Left kidney (tissue), 2 donors: ENCODE measurements around the gene MDK. TPM values are rescaled to one million over a fixed set of nuclear protein-coding genes. Genes with fewer than 3 reads are reported as not detected.
A peak's percentile ranks its signal among the peaks of the same experiment; 100 is the strongest.

Source experiments
- DNase-seq: peaks from one replicate; pipeline ENCODE4 v3.0.0-alpha.2; 2013
- polyA plus RNA-seq: library from polyadenylated mRNA; unstranded; fragments of 120-200 nt; gene quantifications from one replicate; pipeline ENCODE4 v1.2.1, GENCODE V29; 2013; ENCODE audit not compliant: insufficient read length

Gene MDK
- polyA plus RNA-seq, 1 donor, result 615 TPM

DNA sequence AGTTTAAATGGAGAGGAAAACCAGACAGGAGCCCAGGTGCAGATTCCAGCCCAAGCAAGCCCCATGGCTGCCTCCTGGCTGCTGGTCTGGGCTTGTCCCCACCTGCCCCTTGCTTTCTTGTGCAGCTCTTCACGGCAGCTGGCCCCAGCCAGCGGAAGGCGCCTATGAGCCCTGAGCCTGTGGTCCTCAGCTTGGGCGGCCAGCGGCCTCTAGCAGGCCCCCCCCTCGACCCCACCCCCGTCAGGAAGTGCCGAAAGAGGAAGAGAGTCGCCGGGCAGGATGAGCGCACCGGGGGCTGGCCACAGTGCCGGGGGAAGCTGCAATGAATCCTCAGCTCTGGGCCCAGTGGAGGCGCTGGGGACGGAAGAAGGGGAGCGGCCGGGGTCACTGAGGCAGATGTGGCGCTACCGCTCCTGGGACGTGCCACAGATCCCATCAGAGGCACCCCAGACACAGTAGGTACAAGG, 36.3 kb upstream of the MDK start:
- DNase-seq, result no peak

DNA sequence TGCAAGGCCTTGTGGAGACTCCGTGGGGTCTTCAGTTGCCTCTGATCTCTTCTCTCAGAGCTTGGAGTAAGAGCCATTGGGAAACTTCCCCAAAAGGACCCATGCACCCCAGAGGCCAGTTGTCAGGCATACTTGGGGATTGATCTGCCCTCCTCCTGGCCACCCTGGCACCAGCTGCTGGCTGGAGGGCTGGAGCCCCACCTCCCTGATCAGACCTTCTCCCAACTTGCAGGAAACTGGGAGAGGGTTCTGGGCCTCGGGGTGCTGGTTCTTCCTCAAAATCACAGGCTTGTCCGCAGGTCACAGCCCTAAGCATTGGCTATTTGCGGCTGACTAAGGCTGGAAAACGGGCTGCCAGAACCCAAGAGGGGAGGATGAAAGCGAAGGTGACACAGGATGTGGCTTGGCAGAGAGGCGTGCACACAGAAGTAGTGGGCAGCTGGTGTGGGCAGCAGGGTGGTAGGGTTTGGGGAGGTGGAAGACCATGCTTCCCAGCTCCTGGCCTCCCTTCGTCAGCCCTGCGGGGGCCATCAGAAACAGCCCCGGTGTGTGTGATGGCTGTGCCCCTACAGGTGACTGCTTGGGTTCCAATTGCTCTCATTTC, 35.5 kb upstream of the MDK start:
- no peak for DNase-seq

DNA sequence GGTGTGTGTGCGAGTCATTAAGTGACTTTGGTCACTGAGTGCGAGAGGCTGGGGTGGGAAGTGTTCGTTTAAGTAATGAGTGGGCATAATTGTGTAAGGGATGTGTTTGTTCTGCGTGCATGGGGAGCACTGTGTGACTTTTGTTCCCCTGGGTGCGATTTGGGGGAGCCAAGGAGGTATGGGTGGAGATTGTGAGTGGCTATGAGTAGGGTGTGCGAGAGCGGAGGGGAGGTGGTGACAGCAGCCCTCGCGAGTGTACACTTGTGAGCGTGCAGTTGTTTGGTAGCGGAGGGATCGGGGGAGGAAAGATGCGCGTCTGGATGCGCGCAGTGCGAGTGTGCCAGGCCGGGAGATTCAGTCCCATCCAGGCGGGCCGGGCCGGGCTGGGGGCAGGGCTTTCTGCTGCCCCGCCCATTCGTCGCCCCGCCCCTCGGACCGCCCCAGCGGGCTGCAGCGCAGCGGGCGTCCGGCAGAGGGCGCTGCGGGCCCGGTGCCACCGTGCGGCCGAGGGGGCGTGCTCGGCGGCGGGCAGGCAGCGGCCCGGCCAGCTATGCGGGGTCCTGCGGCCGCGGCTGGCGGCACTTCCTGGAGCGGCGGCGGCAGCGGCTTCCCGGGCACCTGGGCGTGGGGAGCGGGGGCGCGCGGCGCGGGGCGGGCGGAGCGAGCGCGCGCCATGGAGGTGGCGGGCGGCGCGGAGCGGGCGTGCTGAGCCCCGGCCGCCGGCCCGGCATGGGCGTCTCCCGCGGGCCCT, 34.4 kb upstream of the MDK start, which contains the start of gene DGKZ:
TSS of gene DGKZ (plus strand) at position 578 of the 751 bp plus-strand sequence. CDS start 197 bp downstream, outside the sequence.
- peak; percentile 81 for DNase-seq

DNA sequence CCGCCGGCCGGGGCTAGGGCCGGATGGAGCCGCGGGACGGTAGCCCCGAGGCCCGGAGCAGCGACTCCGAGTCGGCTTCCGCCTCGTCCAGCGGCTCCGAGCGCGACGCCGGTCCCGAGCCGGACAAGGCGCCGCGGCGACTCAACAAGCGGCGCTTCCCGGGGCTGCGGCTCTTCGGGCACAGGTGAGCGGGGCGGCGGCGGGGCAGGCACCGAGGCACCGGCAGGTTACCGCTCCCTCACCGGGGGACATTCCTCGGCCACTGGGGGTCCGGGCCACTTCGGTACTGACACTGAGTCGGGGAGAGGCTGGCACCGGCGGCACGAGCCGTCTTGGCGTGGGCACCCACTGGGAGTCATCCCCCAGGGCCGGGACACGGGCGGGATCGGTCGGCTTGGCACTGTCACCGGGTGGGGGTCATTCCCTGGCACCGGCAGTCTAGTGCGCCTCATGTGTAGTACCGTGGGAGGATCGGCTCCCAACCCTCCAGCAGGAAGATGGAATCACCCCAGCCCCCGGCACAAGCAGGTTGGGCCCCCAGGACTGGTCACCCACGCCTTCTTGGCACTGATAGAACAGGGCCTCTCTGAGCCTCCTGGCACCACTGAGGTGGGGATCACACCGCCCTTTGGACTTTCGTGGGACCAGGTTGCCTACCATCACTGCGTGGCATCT, 33.7 kb upstream of the MDK start:
- no peak for DNase-seq

DNA sequence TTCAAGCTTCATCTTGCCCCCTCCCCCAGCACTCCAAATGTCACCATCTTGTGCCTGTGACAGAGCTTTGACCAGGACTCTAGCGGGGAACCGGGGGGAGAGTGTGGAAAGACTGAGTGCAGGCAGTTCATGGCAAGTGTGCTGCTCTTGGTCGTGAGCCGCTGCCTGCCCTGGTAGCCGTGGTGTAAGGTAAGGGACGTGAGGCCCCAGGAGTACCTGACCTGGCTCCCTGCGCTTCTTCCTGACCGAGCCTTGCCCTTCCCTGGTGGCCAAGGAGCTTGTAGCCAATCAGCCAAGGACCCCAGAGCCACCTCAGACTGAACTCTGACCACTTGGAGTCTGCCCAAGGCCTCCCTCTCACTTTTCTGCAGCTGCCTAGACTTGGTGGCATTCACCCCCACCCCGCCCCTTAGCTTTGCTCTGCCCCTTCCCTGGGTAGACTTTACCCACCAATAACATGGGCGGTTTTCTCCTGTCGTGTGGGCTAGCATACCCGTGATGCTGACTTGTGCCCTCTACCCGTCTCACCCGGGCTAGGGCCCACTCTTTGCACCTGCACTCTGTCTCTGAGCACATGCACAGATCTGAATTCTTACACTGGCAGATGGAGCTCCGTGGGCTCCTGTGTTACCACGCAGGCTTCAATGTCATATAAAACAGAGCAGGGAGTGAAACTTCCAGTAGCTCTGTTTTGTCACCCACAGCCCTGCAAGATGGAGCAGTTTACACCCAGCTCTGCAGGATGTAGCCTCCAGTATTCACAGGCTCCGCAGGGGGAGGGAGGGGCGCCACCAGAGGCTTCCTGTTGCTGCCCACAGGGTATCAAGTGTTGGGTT, 32.7 kb upstream of the MDK start:
- no peak for DNase-seq

DNA sequence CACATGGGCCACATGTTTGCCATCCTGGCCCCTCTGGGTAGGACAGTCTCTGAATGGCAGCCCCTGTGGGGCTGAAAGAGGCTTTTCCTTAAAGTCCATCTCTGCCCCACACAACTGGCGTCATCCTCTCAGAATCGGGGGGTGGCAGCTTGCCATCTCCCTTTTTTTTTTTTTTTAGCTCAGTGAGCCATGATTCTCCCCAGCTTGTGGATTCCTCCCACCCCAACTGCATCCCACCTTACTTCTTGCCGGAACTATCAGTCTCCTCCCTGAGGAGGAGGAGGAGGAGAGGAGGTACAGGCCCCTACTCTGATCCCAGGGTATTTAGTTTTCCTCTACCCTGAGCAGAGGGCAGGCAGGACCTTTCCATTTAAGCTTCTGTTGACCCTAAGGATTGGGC, 30.8 kb upstream of the MDK start:
- no peak for DNase-seq

DNA sequence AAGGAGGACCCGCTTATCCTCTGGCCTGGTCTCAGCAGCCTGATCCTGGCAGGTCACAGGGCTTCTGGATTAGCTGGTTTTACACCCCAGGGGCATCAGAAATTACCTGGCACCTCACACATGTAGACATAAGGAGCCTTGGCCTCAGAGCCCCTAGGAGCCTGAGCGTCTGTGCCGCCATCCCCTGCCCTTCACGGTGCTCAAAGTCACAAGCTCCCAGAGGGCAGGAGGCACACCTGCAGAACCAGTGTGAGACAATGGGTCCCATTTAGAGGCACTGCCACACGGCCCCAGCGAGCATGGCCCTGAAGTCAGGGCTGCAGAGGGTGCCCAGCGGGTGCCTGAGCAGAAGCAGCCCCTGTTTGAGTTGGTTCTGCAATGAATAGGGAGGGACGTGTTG, 30.3 kb upstream of the MDK start:
- DNase-seq, result no peak

DNA sequence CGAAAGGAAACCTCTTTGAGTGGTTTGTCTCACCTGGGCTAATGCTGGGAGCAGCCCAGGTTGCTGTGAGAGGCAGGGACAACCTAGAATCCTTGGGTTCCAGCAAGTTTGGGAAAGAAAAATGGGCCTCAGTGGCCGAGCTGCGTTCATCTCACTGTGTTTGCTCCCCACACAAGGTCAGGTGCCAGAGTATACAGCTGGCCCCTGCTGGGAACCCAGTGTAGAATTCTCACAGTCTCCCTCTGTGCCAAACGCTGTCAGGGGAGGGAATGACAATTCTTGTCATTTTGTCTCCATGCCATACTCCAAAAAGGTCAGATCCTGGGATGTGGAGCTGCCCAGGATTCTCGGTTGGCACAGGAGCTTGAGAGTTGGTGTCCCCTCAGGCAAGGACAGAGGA, 29.9 kb upstream of the MDK start:
- DNase-seq, result no peak

DNA sequence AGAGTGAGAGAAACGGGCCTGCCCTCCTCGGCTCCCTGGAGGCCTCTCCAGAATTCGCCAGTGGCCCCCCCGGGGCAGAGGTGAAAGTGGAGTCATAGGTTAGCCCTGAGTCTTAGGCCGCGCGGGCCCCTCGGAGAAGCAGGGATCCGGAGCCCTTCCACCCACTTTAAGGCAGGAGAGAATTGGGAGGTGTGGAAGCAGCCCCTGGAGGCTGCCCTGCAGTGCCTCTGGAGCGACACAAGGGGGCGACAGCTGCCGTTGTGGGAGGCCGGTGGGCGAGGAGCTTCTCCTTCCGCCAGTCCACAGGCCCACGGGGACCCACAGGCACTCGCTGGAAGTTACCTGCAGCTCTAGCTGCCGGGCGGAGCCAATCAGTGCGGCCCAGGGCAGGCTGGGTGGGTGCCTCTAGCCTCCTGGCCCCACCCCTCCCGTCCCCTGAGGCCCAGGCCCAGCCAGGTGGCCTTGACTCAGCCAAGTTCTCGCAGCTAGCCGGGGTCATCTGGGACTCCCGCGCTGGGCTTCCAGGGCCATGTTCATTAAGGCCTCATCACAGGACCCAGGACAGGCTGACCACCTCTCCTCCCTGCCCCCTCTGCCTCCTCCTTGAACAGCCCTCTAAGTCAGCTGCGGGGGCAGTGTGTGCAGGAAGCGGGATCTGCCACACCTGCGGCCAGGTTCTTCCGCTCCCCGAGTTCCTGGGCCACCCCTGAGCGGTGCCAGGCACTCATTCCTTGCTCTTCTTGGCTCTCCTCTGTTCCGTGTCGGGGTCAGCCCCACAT, 29.2 kb upstream of the MDK start:
- no peak for DNase-seq

DNA sequence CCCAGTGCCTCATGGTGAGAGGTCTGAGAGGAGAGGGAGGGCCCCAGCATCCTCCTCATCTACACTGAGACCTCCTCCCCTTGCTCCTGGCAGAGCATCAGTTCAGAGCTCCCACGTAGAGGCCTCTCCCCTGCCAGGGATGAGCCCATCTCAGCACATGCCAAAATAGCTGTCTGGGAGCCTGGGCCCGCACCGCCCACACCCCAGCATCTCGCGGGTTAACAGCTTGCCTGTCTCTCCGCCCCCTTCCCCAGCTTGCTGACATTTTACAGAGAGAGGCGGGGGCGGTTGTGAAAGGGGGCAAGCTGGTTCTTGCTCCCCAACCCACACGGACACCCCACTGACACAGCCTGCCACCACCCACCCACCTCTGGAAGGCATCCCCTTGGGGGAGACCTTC, 27.8 kb upstream of the MDK start:
- DNase-seq, result no peak

DNA sequence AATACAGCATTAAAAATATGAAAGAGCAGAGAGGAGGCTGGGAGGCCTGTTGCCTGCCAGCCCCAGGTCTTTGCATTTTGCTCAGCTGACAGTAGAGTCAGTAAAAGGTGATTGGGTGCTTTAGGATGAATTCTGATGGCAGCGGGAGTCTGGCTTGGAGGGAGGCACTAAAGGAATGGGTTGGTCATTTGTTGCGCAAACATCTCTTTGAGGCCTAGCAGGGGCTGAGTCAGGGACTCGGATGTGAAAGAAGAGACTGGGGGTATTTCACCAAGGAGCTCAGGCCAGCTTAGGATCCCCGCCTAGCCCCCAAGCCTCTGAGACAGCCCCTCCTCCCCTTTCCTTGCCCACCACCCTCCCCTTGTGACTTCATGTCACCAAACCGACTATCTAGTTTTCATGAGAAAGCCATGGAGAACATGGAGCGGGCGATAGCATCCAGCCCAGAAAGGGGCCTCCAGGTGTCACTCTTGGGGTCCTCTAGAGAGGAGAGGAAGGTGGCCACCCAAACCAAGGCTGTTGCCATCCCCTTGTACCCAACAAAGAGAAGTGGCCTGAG, 24.5 kb upstream of the MDK start:
- DNase-seq, result no peak

DNA sequence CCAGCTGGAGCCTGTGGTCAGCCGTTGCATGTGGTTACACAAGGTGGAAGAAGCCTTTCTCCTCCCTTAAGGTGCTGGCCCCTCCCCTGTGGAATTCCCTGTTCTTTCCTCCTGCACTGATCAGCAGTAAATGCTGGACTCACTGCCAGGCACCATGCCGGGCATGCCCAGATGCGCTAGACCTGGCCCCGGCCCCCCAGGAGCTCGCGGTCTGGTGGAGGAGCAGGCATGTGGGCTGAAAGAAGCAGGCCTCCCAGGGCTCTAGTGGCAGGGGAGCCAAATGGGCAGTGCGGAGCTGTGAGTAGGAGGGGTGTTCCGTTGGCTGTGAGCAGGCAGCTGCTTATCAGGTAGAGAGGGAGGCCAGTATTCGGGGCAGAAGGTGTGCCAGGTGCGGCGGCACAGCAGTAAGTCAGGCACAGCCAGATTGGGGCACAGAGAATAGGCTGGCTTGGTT, 24.0 kb upstream of the MDK start:
- no peak for DNase-seq

DNA sequence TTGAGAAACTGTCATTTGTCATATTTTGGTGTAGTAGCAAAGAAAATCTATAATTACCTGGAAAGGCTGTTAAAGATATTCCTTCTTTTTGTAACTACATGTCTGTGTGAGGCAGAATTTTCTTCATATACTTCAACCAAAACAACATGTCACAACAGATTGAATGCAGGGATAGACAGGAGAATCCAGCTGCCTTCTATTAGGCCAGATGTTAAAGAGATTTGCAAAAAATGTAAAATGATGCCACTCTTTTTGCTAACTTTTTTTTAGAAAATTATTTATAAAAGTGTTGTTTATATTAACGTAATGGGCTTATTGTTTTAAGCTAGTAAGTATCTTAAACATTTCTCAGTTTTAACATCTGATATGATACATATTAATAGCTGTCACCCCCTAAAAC, 21.5 kb upstream of the MDK start:
- DNase-seq, result no peak

DNA sequence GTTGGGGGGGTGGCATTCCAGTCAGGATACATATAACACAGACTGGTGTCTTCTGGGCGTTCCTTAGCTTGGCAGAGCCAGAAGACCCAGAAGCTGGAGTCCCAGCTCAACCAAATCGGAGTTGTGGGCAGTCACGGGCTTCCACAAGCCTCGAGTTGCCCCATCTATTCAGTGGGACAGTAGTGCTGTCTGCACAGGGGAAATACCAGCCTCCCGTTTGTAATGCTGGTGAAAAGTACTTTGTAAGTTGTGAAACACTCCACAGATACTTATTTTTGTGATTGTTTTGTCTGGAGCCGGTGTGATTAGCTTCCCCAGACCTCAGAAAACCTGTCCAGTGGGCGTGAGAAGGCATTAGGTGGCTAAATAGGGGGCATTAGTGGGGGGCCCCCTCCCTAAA, 20.6 kb upstream of the MDK start:
- DNase-seq, result no peak

DNA sequence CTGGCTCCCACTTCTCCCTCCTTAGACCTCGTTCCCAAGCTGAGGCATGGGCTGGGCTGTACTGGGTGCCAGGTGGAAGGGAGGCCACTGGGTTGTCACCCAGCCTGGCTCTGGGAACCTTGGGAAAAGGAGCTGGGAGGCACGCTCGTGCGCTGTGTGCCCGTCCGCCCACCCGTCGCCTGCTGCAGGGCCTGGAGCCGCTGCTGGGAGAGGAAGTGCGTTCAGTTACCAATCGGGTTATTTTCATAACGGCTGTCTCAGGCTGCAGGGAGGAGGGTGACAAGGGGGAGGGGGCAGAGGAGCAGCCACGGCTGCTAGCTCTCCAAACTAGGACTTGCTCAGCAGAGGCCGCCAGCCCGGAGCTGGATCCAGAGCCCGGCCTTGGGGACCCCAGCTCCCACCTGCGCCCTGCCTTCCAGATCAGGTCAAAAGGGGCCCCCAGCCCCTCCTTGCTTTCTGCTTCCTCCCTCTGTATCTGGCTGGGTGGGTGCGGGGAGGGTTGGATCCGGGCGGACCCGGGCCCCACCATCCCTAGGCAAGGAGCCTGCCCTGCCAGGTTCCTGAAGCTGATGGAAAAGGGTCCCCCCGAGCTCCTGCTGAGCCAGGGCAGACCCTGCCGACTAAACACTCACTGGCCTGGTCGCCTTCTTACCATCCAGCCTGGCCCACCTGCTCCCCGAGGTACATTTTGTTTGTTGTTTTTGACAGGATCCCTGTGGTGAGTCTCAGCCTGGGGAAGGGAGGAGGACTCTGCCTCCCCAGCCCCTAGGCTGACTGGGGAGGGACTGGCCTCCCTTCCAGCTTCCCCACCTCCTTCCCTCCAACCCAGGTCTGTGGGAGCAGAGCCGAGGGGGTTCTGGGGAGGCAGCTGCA, 19.9 kb upstream of the MDK start:
- peak; percentile 61 for DNase-seq

DNA sequence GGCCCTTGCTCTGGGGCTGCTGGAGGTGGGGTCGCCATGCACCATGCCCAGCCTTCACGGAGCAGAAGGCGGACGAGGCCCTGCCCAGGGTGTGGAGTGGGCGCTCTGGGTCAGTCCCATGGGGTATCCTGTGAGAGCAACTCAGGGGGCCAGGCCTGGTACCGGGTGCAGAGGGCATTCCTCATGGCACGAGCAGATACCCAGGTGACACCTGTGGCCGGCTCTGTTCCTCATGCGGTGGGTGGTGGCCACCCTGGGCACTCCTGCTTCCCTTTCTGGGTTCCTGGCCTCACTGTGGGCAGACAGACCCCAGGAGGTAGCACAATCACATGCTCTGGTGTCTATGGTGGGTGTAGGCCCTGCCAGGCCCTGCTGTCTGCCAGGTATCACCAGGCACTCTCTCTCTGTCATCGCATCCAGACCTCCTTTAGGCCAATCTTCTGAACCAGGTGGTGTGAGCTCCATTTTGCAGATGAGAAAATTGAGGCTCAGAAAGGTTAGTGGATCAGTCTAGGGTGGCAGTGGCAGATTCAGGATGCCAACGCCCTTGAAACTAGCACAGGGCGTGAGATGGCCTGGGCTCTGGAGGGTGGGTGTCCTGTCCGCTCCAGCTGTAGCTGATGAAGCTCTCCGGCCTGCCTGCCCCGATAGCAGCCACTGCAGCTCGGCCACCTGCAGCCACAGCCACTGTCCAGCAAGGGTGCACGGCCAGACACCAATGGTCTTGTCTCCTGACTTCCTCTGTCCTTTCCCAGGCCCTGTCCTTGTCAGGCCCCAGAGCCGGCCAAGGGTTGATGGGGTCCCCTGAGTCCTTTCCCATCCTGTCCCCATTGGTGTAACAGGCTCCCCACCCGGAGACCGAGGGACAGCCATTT, 19.1 kb upstream of the MDK start:
- DNase-seq, result no peak

DNA sequence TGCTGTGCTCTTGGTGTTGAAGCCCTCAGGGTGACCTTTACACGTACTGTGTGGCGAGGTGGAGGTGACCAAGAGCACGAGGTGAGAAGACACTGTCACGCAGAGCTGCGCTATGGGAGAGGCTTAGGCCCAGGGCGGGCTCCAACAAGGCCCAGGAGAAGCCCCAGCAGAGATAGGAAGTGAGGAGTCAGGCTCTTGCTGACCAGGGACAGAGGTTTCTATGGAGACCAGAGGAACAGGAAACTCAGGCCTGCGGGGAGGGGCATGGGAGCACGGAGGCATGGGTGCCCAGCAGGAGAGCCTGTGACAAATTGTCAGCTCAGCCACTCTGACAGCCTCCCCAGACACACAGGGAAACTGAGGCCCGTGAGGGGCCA, 18.4 kb upstream of the MDK start:
- DNase-seq, result no peak

DNA sequence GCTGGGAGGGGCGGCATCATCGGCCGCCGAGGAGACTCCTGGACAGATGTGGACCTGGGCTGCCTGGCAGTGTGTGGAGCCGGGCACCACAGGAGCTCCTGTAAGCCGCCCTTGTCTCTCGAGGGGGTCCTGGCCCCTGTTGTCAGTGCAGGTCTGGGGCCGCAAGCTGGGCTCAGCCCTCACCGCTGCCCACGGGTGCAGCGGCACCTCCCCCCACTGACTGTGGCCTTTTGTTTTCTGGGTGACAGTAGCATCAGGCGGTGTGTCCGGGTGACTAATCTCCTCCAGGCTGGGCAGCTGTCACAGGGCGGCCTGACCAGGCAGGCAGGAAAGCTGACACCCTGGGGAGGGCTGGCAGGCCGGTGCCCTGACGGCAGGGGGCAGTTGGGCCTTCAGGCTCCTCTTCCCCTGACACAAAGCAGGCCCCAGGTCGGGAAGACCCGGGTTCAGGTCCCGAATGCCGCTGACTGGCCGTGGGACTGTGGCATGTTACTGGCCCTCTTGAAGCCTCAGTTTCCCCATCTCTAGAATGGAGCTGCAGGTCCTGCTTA, 17.9 kb upstream of the MDK start:
- DNase-seq, result no peak

DNA sequence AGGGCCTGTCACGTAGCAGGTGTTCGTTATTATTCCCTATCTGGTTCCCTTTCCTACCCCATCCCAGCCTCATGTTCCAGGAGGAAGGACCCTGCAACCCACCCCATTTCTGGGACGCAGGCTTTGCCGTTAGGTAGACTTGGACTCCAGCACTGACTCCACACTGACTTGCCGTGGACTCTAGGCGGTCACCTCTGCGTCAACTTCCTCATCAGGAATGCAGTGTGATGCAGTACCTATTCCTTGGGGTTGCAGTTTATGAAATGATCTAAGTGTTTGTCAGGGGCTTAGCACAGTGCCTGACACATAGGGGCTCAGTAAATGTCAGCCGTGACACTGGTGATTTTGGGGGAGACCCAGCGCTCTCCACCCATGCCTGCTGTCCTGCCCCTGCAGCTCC, 17.4 kb upstream of the MDK start:
- DNase-seq, result no peak
